ENCODE data around the gene NEGR1. TPM values are rescaled to one million over a fixed set of nuclear protein-coding genes. Genes with fewer than 3 reads are reported as not detected.

Gene NEGR1
- total RNA-seq, 6 donors from 2014 or later = 3.1 to 14.7 (median 8.9) TPM

DNA sequence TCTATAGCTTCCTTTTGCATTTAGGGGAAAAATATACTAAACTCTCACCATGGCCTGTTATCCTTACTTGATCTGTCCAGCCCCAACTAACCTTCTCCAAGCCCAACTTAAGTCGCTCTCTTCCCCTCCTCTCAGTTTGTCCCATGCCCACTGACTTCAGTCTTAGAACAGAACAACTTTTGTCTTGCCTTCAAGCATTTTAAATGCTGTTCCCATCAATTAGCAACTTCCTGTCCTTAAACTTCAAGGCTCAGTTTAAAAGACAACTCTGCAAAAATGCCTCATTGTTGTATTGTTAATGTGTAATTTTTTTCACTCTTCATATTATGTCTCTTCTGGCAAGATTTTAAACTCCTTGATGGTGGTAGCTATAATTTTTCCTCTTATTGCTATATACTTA lies 526.9 kb downstream of the NEGR1 start:
- Histone ChIP-seq H3K9me3 (no peaks in the 10 kb centered on the region), H3K4me1 (no peaks in the 10 kb centered on the region), H3K4me3 (no peak overlapping the region), H3K27me3 (no peaks in the 10 kb centered on the region), H3K36me3 (no peaks in the 10 kb centered on the region), H3K27ac (no peak overlapping the region)
- ATAC-seq (ENCODE audit: low FRiP score in 2 of 2) = no peak
- no peak for DNase-seq
- TF ChIP-seq POLR2A (IDR thresholded peaks at IDR 0.05) (no peak), POLR2AphosphoS5 (IDR thresholded peaks at IDR 0.05) (no peak), EP300 (IDR thresholded peaks at IDR 0.05) (no peak)
- TF ChIP-seq, protein P1, sequence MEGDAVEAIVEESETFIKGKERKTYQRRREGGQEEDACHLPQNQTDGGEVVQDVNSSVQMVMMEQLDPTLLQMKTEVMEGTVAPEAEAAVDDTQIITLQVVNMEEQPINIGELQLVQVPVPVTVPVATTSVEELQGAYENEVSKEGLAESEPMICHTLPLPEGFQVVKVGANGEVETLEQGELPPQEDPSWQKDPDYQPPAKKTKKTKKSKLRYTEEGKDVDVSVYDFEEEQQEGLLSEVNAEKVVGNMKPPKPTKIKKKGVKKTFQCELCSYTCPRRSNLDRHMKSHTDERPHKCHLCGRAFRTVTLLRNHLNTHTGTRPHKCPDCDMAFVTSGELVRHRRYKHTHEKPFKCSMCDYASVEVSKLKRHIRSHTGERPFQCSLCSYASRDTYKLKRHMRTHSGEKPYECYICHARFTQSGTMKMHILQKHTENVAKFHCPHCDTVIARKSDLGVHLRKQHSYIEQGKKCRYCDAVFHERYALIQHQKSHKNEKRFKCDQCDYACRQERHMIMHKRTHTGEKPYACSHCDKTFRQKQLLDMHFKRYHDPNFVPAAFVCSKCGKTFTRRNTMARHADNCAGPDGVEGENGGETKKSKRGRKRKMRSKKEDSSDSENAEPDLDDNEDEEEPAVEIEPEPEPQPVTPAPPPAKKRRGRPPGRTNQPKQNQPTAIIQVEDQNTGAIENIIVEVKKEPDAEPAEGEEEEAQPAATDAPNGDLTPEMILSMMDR (IDR thresholded peaks at IDR 0.05) = no peak
- WGBS, 2 donors = 87 to 92% methylated on average over 1 of the region's 1 CpG

- 68 to 77% methylated on average over 4 of the region's 4 CpGs for WGBS, 2 donors
- no peak overlapping the region for H3K4me3 ChIP-seq
- DNase-seq = no peak
- TF ChIP-seq, protein P1 (IDR thresholded peaks at IDR 0.05) = no peak
- TF ChIP-seq POLR2A (IDR thresholded peaks at IDR 0.05) = no peak
- TF ChIP-seq EP300 (IDR thresholded peaks at IDR 0.05) = no peak
- no peak for TF ChIP-seq POLR2AphosphoS5 (IDR thresholded peaks at IDR 0.05)
- no peaks in the 10 kb centered on the region for H3K27me3 ChIP-seq
- H3K27ac ChIP-seq = no peak overlapping the region
- H3K9me3 ChIP-seq = no peaks in the 10 kb centered on the region
- H3K36me3 ChIP-seq = no peaks in the 10 kb centered on the region
- ATAC-seq (ENCODE audit: low FRiP score in 2 of 2) = no peak
- H3K4me1 ChIP-seq = no peaks in the 10 kb centered on the region
Observed at GRCh38 chr1:71753746-71754145, 528.6 kb downstream of the NEGR1 start.

DNA sequence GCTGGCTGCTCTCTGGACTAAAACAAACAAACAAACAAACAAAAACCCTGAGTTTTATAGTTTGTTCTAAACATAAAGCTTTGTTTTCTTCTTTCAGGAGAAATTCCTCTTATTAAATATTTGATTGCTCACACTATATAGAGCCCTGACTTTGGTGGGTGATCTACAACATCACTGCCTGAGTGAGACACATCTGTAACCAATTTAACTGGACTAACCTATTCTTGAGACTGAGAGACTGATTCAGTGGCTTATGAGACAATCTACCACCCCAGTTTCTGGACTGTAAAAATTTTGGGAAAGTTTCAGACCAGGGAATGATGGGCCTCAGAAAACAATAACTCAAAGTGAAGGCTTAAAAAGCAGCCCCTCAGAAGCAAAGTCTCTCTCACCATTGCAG lies 537.0 kb downstream of the NEGR1 start:
- Histone ChIP-seq H3K4me3 (no peak overlapping the region), H3K9me3 (no peaks in the 10 kb centered on the region), H3K36me3 (no peaks in the 10 kb centered on the region), H3K27me3 (no peaks in the 10 kb centered on the region), H3K27ac (no peak overlapping the region), H3K4me1 (no peaks in the 10 kb centered on the region)
- no peak for ATAC-seq (ENCODE audit: low FRiP score in 2 of 2)
- no peak for TF ChIP-seq POLR2AphosphoS5 (IDR thresholded peaks at IDR 0.05)
- no peak for TF ChIP-seq POLR2A (IDR thresholded peaks at IDR 0.05)
- TF ChIP-seq EP300 (IDR thresholded peaks at IDR 0.05) = no peak
- TF ChIP-seq, protein P1 (IDR thresholded peaks at IDR 0.05) = no peak
- no peak for DNase-seq

- Histone ChIP-seq H3K27ac (no peak overlapping the region), H3K4me1 (no peaks in the 10 kb centered on the region), H3K27me3 (no peaks in the 10 kb centered on the region), H3K4me3 (no peak overlapping the region), H3K9me3 (no peaks in the 10 kb centered on the region), H3K36me3 (no peaks in the 10 kb centered on the region)
- DNase-seq (no peak), ATAC-seq (ENCODE audit: low FRiP score in 2 of 2) (no peak)
- 36 to 41% methylated on average over 2 of the region's 2 CpGs for WGBS, 2 donors
- TF ChIP-seq POLR2AphosphoS5 (IDR thresholded peaks at IDR 0.05) (no peak), POLR2A (IDR thresholded peaks at IDR 0.05) (no peak), EP300 (IDR thresholded peaks at IDR 0.05) (no peak)
- TF ChIP-seq, protein P1 (IDR thresholded peaks at IDR 0.05) = no peak
Observed at GRCh38 chr1:71743862-71744261, 538.5 kb downstream of the NEGR1 start.

DNA sequence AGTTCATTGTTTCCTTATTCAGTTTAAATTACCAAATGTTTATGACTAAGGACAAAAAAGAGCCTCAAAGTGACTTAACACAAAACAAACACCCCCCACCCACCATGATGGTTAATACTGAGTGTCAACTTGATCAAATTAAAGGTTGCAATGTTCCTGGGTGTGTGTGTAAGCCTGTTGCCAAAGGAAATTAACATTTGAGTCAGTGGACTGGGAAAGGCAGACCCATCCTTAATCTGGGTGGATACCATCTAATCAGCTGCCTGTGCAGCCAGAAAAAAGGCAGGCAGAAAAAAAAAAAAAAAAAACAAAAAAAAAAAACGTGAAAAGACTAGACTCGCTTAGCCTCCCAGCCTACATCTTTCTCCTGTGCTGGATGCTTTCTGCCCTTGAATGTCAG lies 543.4 kb downstream of the NEGR1 start:
- no peaks in the 10 kb centered on the region for H3K36me3 ChIP-seq
- no peak for DNase-seq
- H3K27ac ChIP-seq = no peak overlapping the region
- WGBS, 2 donors = 67 to 81% methylated on average over 2 of the region's 2 CpGs
- no peaks in the 10 kb centered on the region for H3K27me3 ChIP-seq
- TF ChIP-seq POLR2A (IDR thresholded peaks at IDR 0.05) (no peak), EP300 (IDR thresholded peaks at IDR 0.05) (no peak), POLR2AphosphoS5 (IDR thresholded peaks at IDR 0.05) (no peak)
- TF ChIP-seq, protein P1 (IDR thresholded peaks at IDR 0.05) = no peak
- H3K4me1 ChIP-seq = no peaks in the 10 kb centered on the region
- ATAC-seq (ENCODE audit: low FRiP score in 2 of 2) = no peak
- H3K9me3 ChIP-seq = no peaks in the 10 kb centered on the region
- H3K4me3 ChIP-seq = no peak overlapping the region

All from upper lobe of left lung (tissue), 6 donors.